Measurements from ENCODE around the gene NT5DC1. TPM values are rescaled to one million over a fixed set of nuclear protein-coding genes. Genes with fewer than 3 reads are reported as not detected.
A peak's percentile ranks its signal among the peaks of the same experiment; 100 is the strongest.

The NT5DC1 gene
- total RNA-seq, 2 experiments from 2014 or later = 31.5 to 36.3 TPM

DNA sequence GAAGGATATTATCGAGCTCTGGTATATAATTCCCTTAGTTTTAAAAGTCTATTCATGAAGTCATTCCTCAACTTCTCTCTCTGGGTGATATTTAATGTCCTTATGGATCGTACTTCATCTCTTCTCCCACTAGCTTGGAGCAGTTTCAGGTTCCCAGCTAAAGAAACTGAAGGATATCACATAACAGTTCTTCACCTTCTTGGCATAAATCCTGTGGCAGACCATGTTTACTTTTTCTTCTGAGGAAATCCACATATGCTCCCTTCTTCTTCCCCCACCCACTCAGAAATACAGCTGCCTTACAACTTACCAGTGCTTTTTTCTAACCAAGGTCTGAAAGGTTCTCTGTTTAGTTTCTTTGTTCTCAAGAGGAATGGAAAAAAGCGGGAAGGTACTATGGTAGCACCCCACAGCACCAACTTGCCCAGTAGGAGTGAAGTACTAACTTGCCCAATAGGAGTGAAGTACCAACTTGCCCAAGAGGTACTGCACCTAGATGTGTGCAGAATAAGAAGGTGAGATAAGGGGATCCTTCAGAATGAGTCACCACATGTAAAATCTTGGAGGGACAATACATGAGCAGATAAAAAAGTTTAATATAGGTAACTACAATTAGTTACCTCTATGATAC lies 100.1 kb downstream of the NT5DC1 start:
- H3K9me3 Mint-ChIP-seq = no peaks in the 10 kb centered on the region
- no peak for ATAC-seq (ENCODE audit: low read depth)
- POLR2A ChIA-PET = interaction anchor here (0.6 kb wide), 1 partner anchor 120 kb away, joined by 3 read pairs; no protein-coding TSS in a partner anchor
- H3K4me1 Mint-ChIP-seq = peaks cover 1% of the 10 kb centered on the region
- no peak overlapping the region for H3K4me3 Mint-ChIP-seq
- H3K36me3 Mint-ChIP-seq = no peaks in the 10 kb centered on the region
- no peaks in the 10 kb centered on the region for H3K27me3 Mint-ChIP-seq
- no peak overlapping the region for H3K27ac Mint-ChIP-seq
- DNase-seq = no peak

GRCh38 chr6:116201538-116201937 lies 100.9 kb downstream of the NT5DC1 start:
- ATAC-seq (ENCODE audit: low read depth) (no peak), DNase-seq (no peak)
- POLR2A ChIA-PET = no interaction called here
- H3K4me1 Mint-ChIP-seq = peaks cover 5% of the 10 kb centered on the region
- no peaks in the 10 kb centered on the region for H3K27me3 Mint-ChIP-seq
- no peaks in the 10 kb centered on the region for H3K36me3 Mint-ChIP-seq
- H3K27ac Mint-ChIP-seq = no peak overlapping the region
- H3K4me3 Mint-ChIP-seq = no peak overlapping the region
- H3K9me3 Mint-ChIP-seq = no peaks in the 10 kb centered on the region

GRCh38 chr6:116205281-116205680 lies 104.6 kb downstream of the NT5DC1 start:
- POLR2A ChIA-PET = no interaction called here
- no peak overlapping the region for H3K27ac Mint-ChIP-seq
- peaks cover 7% of the 10 kb centered on the region for H3K4me1 Mint-ChIP-seq
- ATAC-seq (ENCODE audit: low read depth) = no peak
- H3K9me3 Mint-ChIP-seq = no peaks in the 10 kb centered on the region
- no peaks in the 10 kb centered on the region for H3K27me3 Mint-ChIP-seq
- no peaks in the 10 kb centered on the region for H3K36me3 Mint-ChIP-seq
- H3K4me3 Mint-ChIP-seq = no peak overlapping the region
- no peak for DNase-seq

DNA sequence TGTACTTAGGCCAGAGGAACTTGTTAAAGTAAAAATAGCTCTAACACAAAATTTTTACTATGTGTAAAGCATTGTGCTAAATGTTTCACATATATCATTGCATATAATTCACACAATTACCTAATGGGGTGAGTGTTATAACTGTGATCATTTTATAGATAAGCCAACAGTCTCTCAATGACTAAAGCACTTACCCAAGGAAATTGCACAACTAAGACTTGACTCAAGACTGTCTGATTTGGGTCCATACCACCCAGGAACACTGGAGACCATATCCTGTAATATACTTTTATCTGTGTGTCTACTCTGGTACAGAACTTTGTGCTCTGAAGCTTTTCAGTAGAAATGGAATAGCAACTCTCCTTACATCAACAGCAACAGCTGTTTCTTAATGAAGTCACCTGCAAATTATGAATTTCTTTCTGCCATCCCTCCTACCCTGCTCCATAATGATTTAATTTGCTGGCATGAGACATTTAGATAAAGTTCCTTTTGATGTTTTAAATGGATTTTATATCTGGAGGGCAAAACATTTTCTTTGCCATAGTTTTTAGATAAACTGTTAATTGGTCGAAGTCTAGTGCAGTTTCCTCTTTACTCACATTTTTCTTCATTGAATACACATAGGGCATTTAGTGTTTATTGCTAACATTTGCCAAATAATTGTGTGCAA lies 105.7 kb downstream of the NT5DC1 start:
- Mint-ChIP-seq H3K27me3 (no peaks in the 10 kb centered on the region), H3K9me3 (no peaks in the 10 kb centered on the region), H3K4me3 (no peak overlapping the region), H3K36me3 (no peaks in the 10 kb centered on the region), H3K27ac (no peak overlapping the region), H3K4me1 (peaks cover 7% of the 10 kb centered on the region)
- POLR2A ChIA-PET = no interaction called here
- ATAC-seq (ENCODE audit: low read depth) (no peak), DNase-seq (no peak)

- no peak for DNase-seq
- H3K9me3 Mint-ChIP-seq = no peaks in the 10 kb centered on the region
- peaks cover 7% of the 10 kb centered on the region for H3K4me1 Mint-ChIP-seq
- H3K36me3 Mint-ChIP-seq = no peaks in the 10 kb centered on the region
- no peaks in the 10 kb centered on the region for H3K27me3 Mint-ChIP-seq
- no peak for ATAC-seq (ENCODE audit: low read depth)
- POLR2A ChIA-PET = no interaction called here
- H3K4me3 Mint-ChIP-seq = no peak overlapping the region
- H3K27ac Mint-ChIP-seq = no peak overlapping the region
Measured at GRCh38 chr6:116208056-116208785, 107.6 kb downstream of the NT5DC1 start.

DNA sequence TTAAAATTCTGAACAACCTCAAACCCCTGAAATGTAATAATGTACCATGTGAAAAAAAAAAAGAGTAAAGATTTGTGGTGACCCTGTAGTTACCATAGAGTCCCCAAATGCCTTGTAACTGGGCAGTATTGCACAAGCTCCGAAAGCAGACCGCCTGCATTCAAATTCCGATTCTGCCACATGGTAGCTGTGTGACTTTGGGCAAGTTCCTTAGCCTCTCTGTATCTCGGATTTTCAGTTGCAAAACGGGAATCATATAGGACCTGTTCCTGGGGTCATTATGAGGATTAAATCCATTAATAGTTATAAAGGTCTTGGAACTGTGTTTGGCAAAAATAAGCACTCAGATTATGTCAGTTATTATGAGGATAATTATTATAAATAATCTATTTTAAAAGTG lies 109.7 kb downstream of the NT5DC1 start:
- DNase-seq (no peak), ATAC-seq (ENCODE audit: low read depth) (no peak)
- Mint-ChIP-seq H3K9me3 (no peaks in the 10 kb centered on the region), H3K27ac (no peak overlapping the region), H3K36me3 (no peaks in the 10 kb centered on the region), H3K4me1 (peaks cover 7% of the 10 kb centered on the region), H3K4me3 (no peak overlapping the region), H3K27me3 (no peaks in the 10 kb centered on the region)
- POLR2A ChIA-PET = no interaction called here

DNA sequence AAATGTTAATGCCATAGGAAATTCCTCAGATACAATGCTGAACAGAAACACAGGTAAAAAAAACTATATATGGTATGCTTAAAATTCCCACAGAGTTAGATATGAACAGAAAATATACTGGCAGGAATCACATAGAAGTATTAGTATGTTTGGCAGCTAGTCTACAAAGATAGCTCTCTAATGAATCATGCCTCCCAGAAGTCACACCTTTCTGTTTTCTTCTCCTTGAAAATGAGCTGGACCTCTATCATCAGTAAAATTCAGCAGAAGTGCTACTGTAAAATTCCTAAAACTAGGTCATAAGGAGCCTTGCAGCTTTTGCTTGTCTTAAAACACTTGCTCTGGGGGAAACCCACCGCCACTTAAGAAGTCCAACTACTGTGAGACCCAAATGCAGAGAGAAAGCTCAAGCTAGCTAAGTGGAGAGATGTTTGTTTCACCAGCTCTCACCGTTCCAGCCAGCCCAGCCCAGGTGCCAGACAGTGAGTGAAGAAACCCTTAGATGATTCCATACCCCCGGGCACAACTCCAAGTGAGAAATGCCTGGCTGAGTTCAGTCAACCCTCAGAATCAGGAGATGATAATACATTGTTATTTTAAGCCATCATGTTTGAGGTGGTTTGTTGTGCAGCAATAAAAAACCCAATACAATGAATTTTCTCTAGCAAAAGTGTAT lies 110.2 kb downstream of the NT5DC1 start:
- no peak for ATAC-seq (ENCODE audit: low read depth)
- Mint-ChIP-seq H3K9me3 (no peaks in the 10 kb centered on the region), H3K36me3 (no peaks in the 10 kb centered on the region)

DNA sequence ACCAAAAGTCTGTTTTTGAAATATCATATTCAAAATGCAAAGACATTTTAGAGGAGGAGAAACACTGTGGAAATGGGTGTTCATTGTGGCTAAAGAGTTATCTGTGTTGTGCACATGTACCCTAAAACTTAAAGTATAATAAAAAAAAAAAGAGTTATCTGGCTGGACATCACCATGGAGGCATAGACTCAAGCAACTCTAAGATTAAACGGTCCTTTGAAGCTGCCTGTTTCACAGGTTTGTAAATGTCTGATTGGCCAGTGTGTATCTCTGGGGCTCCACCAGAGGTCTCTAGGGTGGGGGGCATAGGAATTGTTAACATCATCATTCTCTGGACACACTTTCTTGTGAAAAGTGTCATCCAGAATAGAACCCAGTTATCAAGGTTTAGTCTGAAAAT lies 114.0 kb downstream of the NT5DC1 start:
- DNase-seq = no peak
- Mint-ChIP-seq H3K4me3 (no peak overlapping the region), H3K27me3 (no peaks in the 10 kb centered on the region), H3K36me3 (no peaks in the 10 kb centered on the region), H3K9me3 (no peaks in the 10 kb centered on the region), H3K4me1 (peaks cover 1% of the 10 kb centered on the region), H3K27ac (no peak overlapping the region)
- POLR2A ChIA-PET = no interaction called here
- no peak for ATAC-seq (ENCODE audit: low read depth)

More for the DNA sequence above, 110.2 kb downstream of the NT5DC1 start:
- DNase-seq = no peak
- no peak overlapping the region for H3K4me3 Mint-ChIP-seq
- peaks cover 7% of the 10 kb centered on the region for H3K4me1 Mint-ChIP-seq
- POLR2A ChIA-PET = no interaction called here
- H3K27ac Mint-ChIP-seq = no peak overlapping the region
- no peaks in the 10 kb centered on the region for H3K27me3 Mint-ChIP-seq

DNA sequence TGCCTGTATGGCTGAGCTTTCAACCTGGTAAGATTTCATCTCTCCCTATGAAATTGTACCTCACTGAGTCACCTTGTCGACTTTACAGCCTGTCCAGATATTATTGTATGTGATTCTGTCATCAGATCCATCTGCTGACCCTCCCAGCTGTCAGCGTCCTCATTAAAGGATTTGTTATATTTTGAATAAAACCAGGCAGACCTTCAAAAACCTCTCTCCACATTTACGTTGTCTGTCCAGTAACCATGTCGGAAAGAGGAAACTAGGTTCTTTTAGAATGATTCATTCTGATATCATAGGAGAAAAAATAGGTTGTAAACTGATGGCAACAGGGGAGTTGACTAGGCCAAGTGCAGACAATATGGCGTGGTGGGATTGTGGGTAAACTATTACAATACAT lies 114.8 kb downstream of the NT5DC1 start:
- no peak overlapping the region for H3K4me3 Mint-ChIP-seq
- POLR2A ChIA-PET = no interaction called here

DNA sequence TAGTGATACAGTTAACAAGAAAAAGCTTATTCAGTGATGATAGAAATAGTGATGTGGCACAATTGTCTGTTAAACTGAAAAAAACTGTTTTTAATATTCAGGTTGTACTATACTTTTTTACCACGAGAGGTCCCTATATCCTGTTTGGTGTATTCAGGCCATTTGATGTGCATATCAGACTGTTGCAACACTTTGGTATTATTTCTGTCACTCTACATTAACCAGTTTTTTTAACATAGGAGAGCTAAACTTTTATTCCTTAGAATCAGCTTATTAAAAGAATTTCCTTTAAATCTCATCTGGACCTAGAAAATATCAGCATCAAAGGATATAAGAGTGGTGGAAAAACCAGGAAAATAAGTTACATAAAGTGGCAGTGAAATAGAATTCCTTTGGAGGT lies 116.4 kb downstream of the NT5DC1 start:
- POLR2A ChIA-PET = no interaction called here
- no peak overlapping the region for H3K27ac Mint-ChIP-seq
- H3K36me3 Mint-ChIP-seq = no peaks in the 10 kb centered on the region
- ATAC-seq (ENCODE audit: low read depth) (peak; percentile 42), DNase-seq (no peak)
- peaks cover 1% of the 10 kb centered on the region for H3K4me1 Mint-ChIP-seq
- no peaks in the 10 kb centered on the region for H3K27me3 Mint-ChIP-seq
- no peaks in the 10 kb centered on the region for H3K9me3 Mint-ChIP-seq
- H3K4me3 Mint-ChIP-seq = no peak overlapping the region

More for the DNA sequence above, 114.8 kb downstream of the NT5DC1 start:
- Mint-ChIP-seq H3K27ac (no peak overlapping the region), H3K36me3 (no peaks in the 10 kb centered on the region), H3K4me1 (peaks cover 1% of the 10 kb centered on the region), H3K9me3 (no peaks in the 10 kb centered on the region), H3K27me3 (no peaks in the 10 kb centered on the region)
- ATAC-seq (ENCODE audit: low read depth) (no peak), DNase-seq (no peak)

- Mint-ChIP-seq H3K27me3 (no peaks in the 10 kb centered on the region), H3K27ac (no peak overlapping the region), H3K4me3 (no peak overlapping the region), H3K4me1 (peaks cover 1% of the 10 kb centered on the region), H3K9me3 (no peaks in the 10 kb centered on the region), H3K36me3 (no peaks in the 10 kb centered on the region)
- ATAC-seq (ENCODE audit: low read depth) = no peak
- POLR2A ChIA-PET = no interaction called here
- DNase-seq = no peak
Measured at GRCh38 chr6:116218172-116218633, 117.5 kb downstream of the NT5DC1 start.

- no peak overlapping the region for H3K27ac Mint-ChIP-seq
Measured at GRCh38 chr6:116218866-116219265, 118.2 kb downstream of the NT5DC1 start.

DNA sequence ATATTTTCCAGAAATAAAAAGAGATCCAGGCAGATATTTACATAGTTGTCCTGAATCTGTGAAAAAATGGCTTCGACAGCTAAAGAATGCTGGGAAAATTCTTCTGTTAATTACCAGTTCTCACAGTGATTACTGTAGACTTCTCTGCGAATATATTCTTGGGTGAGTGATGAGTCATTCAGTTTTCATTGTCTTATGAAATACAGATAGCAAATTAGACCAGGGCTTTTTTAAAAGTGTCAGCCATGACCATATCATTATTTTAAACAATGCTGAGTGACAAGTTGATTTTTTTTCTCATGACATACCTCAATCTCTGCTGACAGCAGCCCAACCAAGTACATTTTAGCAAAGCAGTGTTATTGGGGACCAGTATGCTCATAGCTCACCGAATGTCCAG lies 120.4 kb downstream of the NT5DC1 start:
- POLR2A ChIA-PET = no interaction called here
- Mint-ChIP-seq H3K9me3 (no peaks in the 10 kb centered on the region), H3K27ac (no peak overlapping the region), H3K27me3 (no peaks in the 10 kb centered on the region), H3K36me3 (no peaks in the 10 kb centered on the region), H3K4me3 (no peak overlapping the region), H3K4me1 (peaks cover 1% of the 10 kb centered on the region)
- ATAC-seq (ENCODE audit: low read depth) (no peak), DNase-seq (no peak)

More at GRCh38 chr6:116218866-116219265, 118.2 kb downstream of the NT5DC1 start:
- POLR2A ChIA-PET = no interaction called here
- H3K4me1 Mint-ChIP-seq = peaks cover 1% of the 10 kb centered on the region
- ATAC-seq (ENCODE audit: low read depth) (no peak), DNase-seq (no peak)
- H3K27me3 Mint-ChIP-seq = no peaks in the 10 kb centered on the region
- no peak overlapping the region for H3K4me3 Mint-ChIP-seq
- H3K9me3 Mint-ChIP-seq = no peaks in the 10 kb centered on the region
- H3K36me3 Mint-ChIP-seq = no peaks in the 10 kb centered on the region
